Hypothalamus (tissue), 51 donors: ENCODE results near the gene ANO9.

ENCODE experiments used
- DNase-seq, 51 donors: peaks; one replicate each; lab custom pipeline; 2025; lab: John Stamatoyannopoulos, UW

Gene ANO9

GRCh38 chr11:454043-454442 is 12.2 kb upstream of the ANO9 start:
- DNase-seq: no peak

GRCh38 chr11:453564-453963 is 11.8 kb upstream of the ANO9 start:
- DNase-seq: no peak

GRCh38 chr11:452916-453527 is 11.2 kb upstream of the ANO9 start:
- DNase-seq: no peak

- DNase-seq: no peak
Measured at GRCh38 chr11:452203-452744, 10.5 kb upstream of the ANO9 start.

- DNase-seq: no peak
Measured at GRCh38 chr11:451738-452137, 9.9 kb upstream of the ANO9 start.

- peak in 30 of 51 donors; percentile 19 to 75 (median 42) for DNase-seq
Measured at GRCh38 chr11:450809-451451, 9.1 kb upstream of the ANO9 start.

- peak; percentile 35 to 97 (median 93) for DNase-seq
Measured at GRCh38 chr11:449889-450808, 8.3 kb upstream of the ANO9 start, which contains the start of gene PTDSS2. TSS of gene PTDSS2 (plus strand) at chr11:450279. CDS start at chr11:450456, 177 bp downstream.

- DNase-seq: peak; percentile 57 to 98 (median 88)
Measured at GRCh38 chr11:447923-448731, 6.3 kb upstream of the ANO9 start.

GRCh38 chr11:446891-447290 is 5.1 kb upstream of the ANO9 start:
- DNase-seq: no peak

- DNase-seq: no peak
Measured at GRCh38 chr11:445765-446588, 4.2 kb upstream of the ANO9 start.

GRCh38 chr11:444396-445144 is 2.8 kb upstream of the ANO9 start:
- DNase-seq: no peak

GRCh38 chr11:443542-444199 is 1.9 kb upstream of the ANO9 start:
- no peak for DNase-seq

- no peak for DNase-seq
Measured at GRCh38 chr11:442611-443081, 835 bp upstream of the ANO9 start.

GRCh38 chr11:441043-441417 is 781 bp downstream of the ANO9 start:
- DNase-seq: no peak

- DNase-seq: peak in 1 of 51 donors; percentile 25
Measured at GRCh38 chr11:440065-441042, 1.5 kb downstream of the ANO9 start.

- no peak for DNase-seq
Measured at GRCh38 chr11:439315-440064, 2.3 kb downstream of the ANO9 start.
